Trophoblast cell (in vitro differentiated cells and primary cell): ENCODE measurements around the gene GALNT1.

ENCODE experiments used
- DNase-seq, 2 donors: peaks; one replicate each; pipeline ENCODE4 v3.0.0-alpha.2; 2016
- H2AFZ ChIP-seq: 2 replicates; pipeline ENCODE4 v1.6.1; 2013; ENCODE audit warnings: low read length, moderate library complexity, mild to moderate bottlenecking; ENCODE audit not compliant: insufficient read depth, poor library complexity
- H2AK5ac ChIP-seq: 2 replicates; pipeline ENCODE4 v1.6.1; 2013; ENCODE audit warnings: mild to moderate bottlenecking, low read length
- H2BK120ac ChIP-seq: 2 replicates; pipeline ENCODE4 v1.6.1; 2013; ENCODE audit warnings: low read length, mild to moderate bottlenecking, moderate library complexity; ENCODE audit not compliant: insufficient read depth, poor library complexity
- H2BK12ac ChIP-seq: 2 replicates; pipeline ENCODE4 v1.6.1; 2013; ENCODE audit warnings: mild to moderate bottlenecking, low read length, moderate library complexity
- H2BK5ac ChIP-seq: 2 replicates; pipeline ENCODE4 v1.6.1; 2013; ENCODE audit warnings: low read length, low read depth, moderate library complexity, mild to moderate bottlenecking; ENCODE audit not compliant: poor library complexity
- H3K14ac ChIP-seq: 2 replicates; pipeline ENCODE4 v1.6.1; 2013; ENCODE audit warnings: mild to moderate bottlenecking, low read length
- H3K18ac ChIP-seq: 2 replicates; pipeline ENCODE4 v1.6.1; 2013; ENCODE audit warnings: mild to moderate bottlenecking, low read length
- H3K23ac ChIP-seq: 2 replicates; pipeline ENCODE4 v1.6.1; 2013; ENCODE audit warnings: low read length
- H3K27ac ChIP-seq: 2 replicates; pipeline ENCODE4 v1.5.1; 2013; ENCODE audit warnings: low read depth, mild to moderate bottlenecking, inconsistent platforms, low read length, moderate library complexity
- H3K27me3 ChIP-seq: 2 replicates; pipeline ENCODE4 v1.6.1; 2013; ENCODE audit warnings: inconsistent platforms, mild to moderate bottlenecking, low read length, moderate library complexity; ENCODE audit not compliant: insufficient read depth
- H3K36me3 ChIP-seq, 2 experiments: 1 replicate in 1 of 2; 2 replicates in 1 of 2; pipeline ENCODE4 v1.6.1; 2013; ENCODE audit warnings: low read length in 2 of 2, mild to moderate bottlenecking in 2 of 2, moderate library complexity in 1 of 2; ENCODE audit not compliant: insufficient read depth in 2 of 2, control insufficient read depth in 1 of 2
- H3K4ac ChIP-seq: 2 replicates; pipeline ENCODE4 v1.6.1; 2013; ENCODE audit warnings: low read depth, mild to moderate bottlenecking, low read length, moderate library complexity
- H3K4me1 ChIP-seq, 2 experiments: 1 replicate in 1 of 2; 2 replicates in 1 of 2; pipeline ENCODE4 v1.6.1; 2013; ENCODE audit warnings: low read length in 2 of 2, mild to moderate bottlenecking in 2 of 2, moderate library complexity in 1 of 2; ENCODE audit not compliant: insufficient read depth in 2 of 2, control insufficient read depth in 1 of 2
- H3K4me2 ChIP-seq: 2 replicates; pipeline ENCODE4 v1.6.1; 2013; ENCODE audit warnings: inconsistent platforms, mild to moderate bottlenecking, low read length, moderate library complexity
- H3K4me3 ChIP-seq: 2 replicates; pipeline ENCODE4 v1.5.1; 2013; ENCODE audit warnings: mild to moderate bottlenecking, low read depth, low read length, inconsistent platforms
- H3K79me1 ChIP-seq: one replicate; pipeline ENCODE4 v1.6.1; 2013; ENCODE audit warnings: low read length
- H3K79me2 ChIP-seq: 2 replicates; pipeline ENCODE4 v1.6.1; 2013; ENCODE audit warnings: low read length, mild to moderate bottlenecking; ENCODE audit not compliant: control insufficient read depth, insufficient read depth, poor library complexity
- H3K9ac ChIP-seq: 2 replicates; pipeline ENCODE4 v1.6.1; 2013; ENCODE audit warnings: mild to moderate bottlenecking, low read length
- H3K9me3 ChIP-seq: 2 replicates; pipeline ENCODE4 v1.6.1; 2013; ENCODE audit warnings: low read depth, mild to moderate bottlenecking, control low read depth, inconsistent platforms, low read length; ENCODE audit not compliant: insufficient read depth
- H4K12ac ChIP-seq: 2 replicates; pipeline ENCODE4 v1.6.1; 2013; ENCODE audit warnings: low read depth, mild to moderate bottlenecking, low read length, moderate library complexity
- H4K8ac ChIP-seq: 2 replicates; pipeline ENCODE4 v1.6.1; 2013; ENCODE audit warnings: low read depth, mild to moderate bottlenecking, low read length, moderate library complexity
- H4K91ac ChIP-seq: one replicate; pipeline ENCODE4 v1.6.1; 2013; ENCODE audit warnings: low read depth, mild to moderate bottlenecking, low read length, moderate library complexity
- WGBS: extraction: QIAGEN DNeasy Blood & Tissue Kit; methylation state at CpG from one replicate; pipeline ENCODE4 v1.1.7; 2013; ENCODE audit warnings: missing lambda C conversion rate; ENCODE audit not compliant: insufficient read length, insufficient coverage; ENCODE audit errors: extremely low coverage; 5-methylcytosine and 5-hydroxymethylcytosine counted together

GALNT1 gene

GRCh38 chr18:35691625-35692024 is 110.1 kb downstream of the GALNT1 start:
- Histone ChIP-seq H2AK5ac (no peak overlapping the region), H3K18ac (no peak overlapping the region)

DNA sequence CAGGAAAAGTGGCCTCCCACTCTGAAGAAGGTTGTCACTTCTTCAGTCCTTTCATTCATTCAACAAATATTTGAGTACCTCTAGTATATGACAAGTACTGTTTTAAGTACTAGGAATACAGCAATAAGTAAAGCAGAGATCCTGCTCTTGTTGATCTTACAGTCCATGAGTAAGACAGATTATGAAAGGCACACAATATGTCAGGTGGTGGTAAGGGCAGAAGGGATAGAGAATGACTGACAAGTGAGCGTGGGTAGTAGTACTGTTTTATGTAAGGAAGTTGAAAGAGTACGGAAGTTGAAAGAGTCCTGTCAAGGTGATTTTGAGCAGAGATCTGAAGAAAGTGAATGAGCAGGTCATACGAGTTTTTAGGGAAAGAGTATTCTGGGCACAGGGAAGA is 111.3 kb downstream of the GALNT1 start:
- peaks cover 0 to 4% of the 10 kb centered on the region in 2 experiments for H3K36me3 ChIP-seq
- no peak overlapping the region for H3K4me3 ChIP-seq
- no peaks in the 10 kb centered on the region for H3K27me3 ChIP-seq
- H3K4ac ChIP-seq = no peak overlapping the region
- peak in 1 of 2 donors; percentile 23 for DNase-seq
- H3K14ac ChIP-seq = no peak overlapping the region
- no peak overlapping the region for H4K91ac ChIP-seq
- H3K4me1 ChIP-seq = peaks cover 7 to 8% of the 10 kb centered on the region in 2 experiments
- H3K79me2 ChIP-seq = no peaks in the 10 kb centered on the region
- H2AFZ ChIP-seq = no peak overlapping the region
- peak overlapping the region; percentile 85 for H3K27ac ChIP-seq
- H2BK12ac ChIP-seq = no peak overlapping the region
- no peak overlapping the region for H3K4me2 ChIP-seq
- H2BK5ac ChIP-seq = peak overlapping the region; percentile 68
- H2AK5ac ChIP-seq = no peak overlapping the region
- no peak overlapping the region for H3K9ac ChIP-seq
- H2BK120ac ChIP-seq = no peak overlapping the region
- no CpG with 5 or more reads among the region's 3 CpGs for WGBS
- no peak overlapping the region for H3K18ac ChIP-seq
- no peak overlapping the region for H4K8ac ChIP-seq
- no peak overlapping the region for H4K12ac ChIP-seq
- H3K9me3 ChIP-seq = no peaks in the 10 kb centered on the region
- no peak overlapping the region for H3K23ac ChIP-seq
- peaks cover 9% of the 10 kb centered on the region for H3K79me1 ChIP-seq

More at GRCh38 chr18:35691625-35692024, 110.1 kb downstream of the GALNT1 start:
- Histone ChIP-seq H3K9me3 (no peaks in the 10 kb centered on the region), H3K79me2 (no peaks in the 10 kb centered on the region), H3K23ac (no peak overlapping the region), H4K12ac (no peak overlapping the region), H2BK120ac (no peak overlapping the region), H2BK12ac (no peak overlapping the region), H4K8ac (no peak overlapping the region), H3K36me3 (peaks cover 0 to 6% of the 10 kb centered on the region in 2 experiments), H4K91ac (peak overlapping the region; percentile 43), H3K27ac (no peak overlapping the region), H3K4ac (no peak overlapping the region), H3K9ac (no peak overlapping the region), H2BK5ac (peak overlapping the region; percentile 59), H3K4me1 (peaks cover 7 to 8% of the 10 kb centered on the region in 2 experiments), H3K27me3 (no peaks in the 10 kb centered on the region), H3K14ac (no peak overlapping the region), H3K4me2 (no peak overlapping the region), H2AFZ (no peak overlapping the region), H3K79me1 (peaks cover 9% of the 10 kb centered on the region), H3K4me3 (no peak overlapping the region)
- no peak for DNase-seq
- WGBS = no CpG with 5 or more reads among the region's 4 CpGs

DNA sequence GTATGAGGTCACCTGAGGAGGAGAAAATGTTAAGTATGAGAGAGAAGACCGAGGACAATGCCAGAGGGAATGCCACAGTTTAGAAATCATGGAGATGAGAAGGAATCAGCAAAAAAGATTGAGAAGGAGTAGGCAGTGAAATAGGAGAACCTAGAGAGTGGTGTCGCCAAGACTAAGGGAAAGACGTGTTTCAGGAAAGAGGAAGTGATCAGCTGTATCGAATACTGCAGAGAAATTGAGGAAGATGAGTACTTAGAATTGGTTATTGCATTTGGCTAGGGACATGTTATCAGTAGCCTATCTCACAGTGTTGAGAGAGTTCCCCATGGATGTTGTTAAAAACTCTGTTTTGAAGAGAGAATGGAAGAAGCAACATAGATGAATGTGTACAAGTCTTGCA is 112.3 kb downstream of the GALNT1 start:
- H3K4ac ChIP-seq = no peak overlapping the region
- no peak overlapping the region for H2BK12ac ChIP-seq
- peaks cover 2 to 6% of the 10 kb centered on the region in 2 experiments for H3K36me3 ChIP-seq
- no peak overlapping the region for H2AFZ ChIP-seq
- H3K4me2 ChIP-seq = peak overlapping the region; percentile 7
- H4K12ac ChIP-seq = no peak overlapping the region
- no CpG with 5 or more reads among the region's 4 CpGs for WGBS
- H3K79me1 ChIP-seq = peaks cover 9% of the 10 kb centered on the region
- H3K18ac ChIP-seq = no peak overlapping the region
- H2BK120ac ChIP-seq = peak overlapping the region; percentile 80
- H3K27ac ChIP-seq = peak overlapping the region; percentile 85
- DNase-seq = peak in 1 of 2 donors; percentile 44
- H3K9me3 ChIP-seq = no peaks in the 10 kb centered on the region
- H3K4me3 ChIP-seq = no peak overlapping the region
- H3K23ac ChIP-seq = no peak overlapping the region
- peak overlapping the region; percentile 47 for H4K91ac ChIP-seq
- H3K27me3 ChIP-seq = no peaks in the 10 kb centered on the region
- peaks cover 5% of the 10 kb centered on the region in 2 experiments for H3K4me1 ChIP-seq
- peak overlapping the region; percentile 19 for H2AK5ac ChIP-seq
- no peaks in the 10 kb centered on the region for H3K79me2 ChIP-seq
- peak overlapping the region; percentile 72 for H2BK5ac ChIP-seq
- H3K9ac ChIP-seq = no peak overlapping the region
- H3K14ac ChIP-seq = peak overlapping the region; percentile 61
- no peak overlapping the region for H4K8ac ChIP-seq

DNA sequence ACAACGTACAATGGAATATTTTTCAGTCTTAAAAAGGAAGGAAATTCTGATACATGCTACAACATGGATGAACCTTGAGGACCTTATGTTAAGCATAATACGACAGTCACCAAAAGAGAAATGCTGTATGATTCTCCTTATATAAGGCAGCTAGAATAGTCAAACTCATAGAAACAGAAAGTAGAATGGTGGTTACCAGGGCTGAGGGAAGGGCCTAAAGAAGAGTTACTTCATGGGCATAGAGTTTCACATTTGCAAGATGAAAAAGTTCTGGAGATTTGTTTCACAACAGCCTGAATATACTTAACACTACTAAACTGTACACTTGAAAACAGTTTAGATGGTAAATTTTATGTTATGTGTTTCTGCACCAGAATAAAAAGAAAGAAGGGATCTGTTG is 113.3 kb downstream of the GALNT1 start:
- no peak overlapping the region for H2AK5ac ChIP-seq
- no peak overlapping the region for H3K23ac ChIP-seq
- no peak overlapping the region for H3K4me3 ChIP-seq
- H2BK12ac ChIP-seq = no peak overlapping the region
- no peak overlapping the region for H4K12ac ChIP-seq
- WGBS = no CpG with 5 or more reads among the region's 2 CpGs
- H3K79me2 ChIP-seq = no peaks in the 10 kb centered on the region
- peaks cover 9% of the 10 kb centered on the region for H3K79me1 ChIP-seq
- no peak overlapping the region for H3K4me2 ChIP-seq
- no peak overlapping the region for H4K91ac ChIP-seq
- no peak overlapping the region for H4K8ac ChIP-seq
- H3K9me3 ChIP-seq = no peaks in the 10 kb centered on the region
- no peak overlapping the region for H3K18ac ChIP-seq
- no peak overlapping the region for H3K4ac ChIP-seq
- no peaks in the 10 kb centered on the region for H3K27me3 ChIP-seq
- H2AFZ ChIP-seq = no peak overlapping the region
- H2BK120ac ChIP-seq = no peak overlapping the region
- no peak for DNase-seq
- no peak overlapping the region for H2BK5ac ChIP-seq
- peak overlapping the region; percentile 85 for H3K27ac ChIP-seq
- H3K36me3 ChIP-seq = peaks cover 2 to 6% of the 10 kb centered on the region in 2 experiments
- peaks cover 5% of the 10 kb centered on the region in 2 experiments for H3K4me1 ChIP-seq
- no peak overlapping the region for H3K14ac ChIP-seq
- no peak overlapping the region for H3K9ac ChIP-seq
